Left lobe of liver (tissue), 2 donors: ENCODE measurements around the gene EXT2. TPM values are rescaled to one million over a fixed set of nuclear protein-coding genes. Genes with fewer than 3 reads are reported as not detected.

ENCODE experiments used
- ATAC-seq: fragments of 200-7000 bp; cut with Tn5 transposase; one replicate; pipeline ENCODE4 v1.9.1; 2020; ENCODE audit warnings: mild to moderate bottlenecking, moderate library complexity
- DNase-seq: peaks from one replicate; pipeline ENCODE4 v3.0.0-alpha.2; 2020; ENCODE audit warnings: low spot score
- total RNA-seq: library from RNA; stranded (reverse); gene quantifications from one replicate; pipeline ENCODE4 v1.2.1, GENCODE V29; 2021
- donor health status: DM: no; HTN: no; CAD: no; lungs with moderate emphysema.
- donor health status: DM: no; HTN: yes; CAD: no.

EXT2 gene
- total RNA-seq, 1 donor from 2014 or later, result 22.9 TPM

DNA sequence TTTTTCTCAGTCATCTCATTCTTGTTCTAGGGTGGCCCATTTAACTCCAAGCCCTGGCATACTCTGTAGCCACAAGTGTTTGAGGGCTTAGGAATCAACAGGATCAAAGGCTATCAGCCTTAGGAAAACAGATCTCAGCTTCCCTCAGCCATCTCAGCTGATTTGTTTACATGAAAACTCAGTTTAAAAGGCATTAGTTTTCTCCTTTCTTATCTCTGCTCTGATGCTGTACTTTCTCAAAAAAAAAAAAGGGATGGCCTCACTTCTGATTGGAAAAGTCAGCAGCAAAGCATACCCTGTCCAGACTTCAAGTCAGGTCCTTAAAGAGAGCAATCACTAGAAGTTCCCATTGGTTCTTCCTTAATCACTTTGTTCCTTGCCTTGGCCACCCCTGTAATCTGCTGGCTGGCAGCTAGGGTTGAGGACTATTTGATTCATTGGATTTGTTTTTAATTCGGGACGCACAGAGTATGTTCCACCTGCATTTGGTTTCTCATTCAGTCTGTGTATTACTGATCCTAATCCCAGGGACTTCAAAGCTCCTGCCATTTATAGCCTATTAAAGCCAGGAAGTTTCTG is 102.8 kb downstream of the EXT2 start:
- DNase-seq (no peak), ATAC-seq (no peak)

GRCh38 chr11:44199298-44199697 is 103.8 kb downstream of the EXT2 start:
- no peak for ATAC-seq
- DNase-seq, result no peak

DNA sequence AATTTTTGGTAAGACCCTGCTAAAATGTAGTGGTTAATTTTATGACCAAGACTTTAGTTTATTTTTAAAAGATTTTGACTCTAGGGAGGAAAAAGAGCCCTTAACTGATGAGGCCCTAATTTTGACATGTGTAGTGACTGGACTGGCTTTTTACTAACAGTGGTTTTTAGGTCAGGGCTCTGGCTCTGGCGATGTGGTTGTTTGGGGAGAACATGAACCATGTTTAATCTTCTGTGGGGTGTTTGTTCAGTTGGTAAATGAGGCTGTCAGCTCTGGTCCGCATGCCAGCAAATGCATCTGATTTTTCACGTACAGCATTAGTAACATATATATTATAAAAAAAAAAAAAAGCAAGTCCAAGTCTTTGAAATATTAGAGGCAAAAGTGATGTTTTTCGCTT is 104.3 kb downstream of the EXT2 start:
- DNase-seq (no peak), ATAC-seq (no peak)

DNA sequence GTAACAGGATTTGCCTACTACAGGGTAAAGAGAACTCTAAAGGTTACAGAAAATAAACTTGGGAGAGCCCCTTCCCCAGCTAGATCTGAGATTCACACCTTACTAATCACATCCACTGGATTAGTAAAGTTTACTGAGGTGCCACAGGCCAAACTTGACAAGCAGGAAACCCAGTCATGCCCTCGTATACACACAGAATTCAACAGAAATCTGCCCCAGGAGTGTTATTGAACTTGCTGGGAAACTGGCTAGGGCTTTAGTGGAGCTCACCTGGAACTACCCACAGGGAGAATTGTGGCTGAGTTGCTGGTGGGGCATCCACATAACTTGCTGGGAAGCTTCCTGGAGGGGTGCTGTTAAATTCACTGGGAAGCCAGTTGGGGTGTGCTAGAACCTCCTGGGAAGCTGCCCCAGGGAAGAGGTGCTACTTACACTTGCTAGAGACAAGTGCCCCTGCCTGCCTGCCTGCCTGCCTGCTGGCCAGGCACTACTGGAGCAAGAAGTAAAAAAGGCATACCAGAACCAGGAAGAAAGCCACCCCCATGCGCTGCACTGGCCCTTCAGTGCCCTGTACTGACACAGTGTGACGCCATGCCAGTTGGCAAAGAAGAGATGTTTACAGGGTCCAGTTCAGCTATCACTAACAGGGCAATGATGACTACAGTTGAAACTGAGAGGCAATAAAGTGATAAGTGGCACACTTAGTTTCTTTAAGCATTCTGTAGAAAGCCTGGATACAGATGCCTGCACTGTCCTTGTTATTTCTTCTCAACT is 108.0 kb downstream of the EXT2 start:
- ATAC-seq (peak; percentile 96), DNase-seq (peak; percentile 57)

DNA sequence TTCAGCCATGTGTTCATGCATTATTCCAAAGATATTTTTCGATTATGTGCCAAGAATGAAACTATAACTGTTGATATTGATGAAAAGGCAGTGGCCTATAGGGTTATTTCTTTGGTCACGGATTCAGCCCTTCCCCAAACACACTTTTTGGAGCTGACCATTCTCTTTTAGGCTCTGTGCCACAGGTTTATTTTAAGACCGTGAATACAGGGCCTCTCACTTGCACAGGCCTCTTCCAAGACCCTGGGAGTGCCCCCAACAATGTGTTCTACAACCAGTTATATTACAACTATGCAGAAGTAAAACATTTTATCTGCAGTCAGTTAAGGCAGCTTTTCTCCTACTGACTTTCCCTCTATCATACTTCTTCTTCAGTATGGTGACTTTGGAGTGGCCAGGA is 109.9 kb downstream of the EXT2 start:
- DNase-seq (no peak), ATAC-seq (no peak)

- no peak for ATAC-seq
- no peak for DNase-seq
These were observed 110.4 kb downstream of the EXT2 start for GRCh38 chr11:44205836-44206235.

GRCh38 chr11:44207292-44207691 is 111.8 kb downstream of the EXT2 start:
- no peak for ATAC-seq
- DNase-seq, result no peak

DNA sequence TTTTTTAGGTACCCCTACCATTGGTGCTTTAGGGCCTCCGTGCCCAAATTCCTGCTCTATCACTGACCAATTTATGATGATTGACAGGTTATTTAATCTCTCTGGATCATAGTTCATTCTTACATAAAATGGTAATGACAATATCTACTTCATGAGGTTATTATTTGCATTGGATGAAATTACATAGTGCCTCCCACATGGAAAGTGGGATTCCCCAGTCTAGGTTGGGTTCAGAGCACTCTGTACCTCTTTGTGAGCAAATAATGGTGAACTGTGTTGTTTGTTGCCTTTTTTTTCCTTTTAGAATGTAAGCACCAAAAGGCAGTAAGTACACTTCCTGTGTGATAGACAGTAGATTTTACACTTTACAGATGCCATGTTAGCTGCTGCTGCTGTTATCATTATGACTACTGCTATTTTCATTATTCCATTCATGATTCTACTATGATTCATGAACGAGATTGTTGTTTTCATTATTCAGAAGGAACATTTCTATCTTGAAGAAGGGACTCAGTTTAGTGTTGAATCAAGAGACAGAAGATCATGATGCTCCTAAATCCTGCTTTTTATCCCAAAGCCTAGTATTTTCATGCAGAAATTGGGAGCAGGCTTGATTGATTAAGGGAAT is 113.6 kb downstream of the EXT2 start:
- ATAC-seq (no peak), DNase-seq (no peak)

DNA sequence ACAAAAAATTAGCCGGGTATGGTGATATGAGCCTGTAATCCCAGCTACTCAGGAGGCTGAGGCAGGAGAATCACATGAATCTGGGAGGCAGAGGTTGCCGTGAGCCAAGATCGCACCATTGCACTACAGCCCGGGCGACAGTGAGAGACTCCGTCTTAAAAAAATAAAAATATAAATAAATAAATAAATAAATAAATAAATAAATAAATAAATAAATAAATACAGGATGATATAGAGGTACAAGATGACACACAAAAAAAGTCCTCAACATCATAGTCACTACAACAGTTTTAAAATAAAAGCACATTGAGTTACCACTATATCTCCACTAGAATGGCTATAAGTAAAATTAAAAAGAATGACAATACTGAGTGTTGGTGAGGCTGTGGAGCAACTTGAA is 116.7 kb downstream of the EXT2 start:
- DNase-seq, result no peak
- no peak for ATAC-seq

DNA sequence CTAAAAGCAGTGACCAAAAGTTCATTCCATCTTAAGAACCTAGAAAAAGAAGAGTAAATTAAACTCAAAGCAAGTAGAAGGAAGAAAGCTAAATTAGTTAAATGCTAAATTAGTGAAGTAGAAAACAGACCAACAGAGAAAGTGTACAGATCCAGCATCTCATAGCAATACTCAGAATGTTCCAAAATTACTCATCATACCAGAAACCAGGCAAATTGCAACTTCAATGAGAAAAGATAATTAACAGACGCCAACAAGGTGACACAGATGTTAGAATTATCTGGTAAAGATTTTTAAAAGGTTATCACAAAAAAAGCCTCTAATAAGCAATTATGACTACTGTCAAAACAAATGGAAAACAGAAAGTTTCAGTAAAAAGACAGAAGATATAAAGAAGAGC is 117.7 kb downstream of the EXT2 start:
- ATAC-seq (no peak), DNase-seq (no peak)

- ATAC-seq, result no peak
- no peak for DNase-seq
These were observed 122.0 kb downstream of the EXT2 start for GRCh38 chr11:44217432-44217831.

- ATAC-seq, result no peak
- DNase-seq, result no peak
These were observed 124.6 kb downstream of the EXT2 start for GRCh38 chr11:44219830-44220796.

- no peak for DNase-seq
- ATAC-seq, result no peak
These were observed 126.0 kb downstream of the EXT2 start for GRCh38 chr11:44221456-44221855.

GRCh38 chr11:44221992-44222391 is 126.5 kb downstream of the EXT2 start:
- DNase-seq (no peak), ATAC-seq (no peak)

DNA sequence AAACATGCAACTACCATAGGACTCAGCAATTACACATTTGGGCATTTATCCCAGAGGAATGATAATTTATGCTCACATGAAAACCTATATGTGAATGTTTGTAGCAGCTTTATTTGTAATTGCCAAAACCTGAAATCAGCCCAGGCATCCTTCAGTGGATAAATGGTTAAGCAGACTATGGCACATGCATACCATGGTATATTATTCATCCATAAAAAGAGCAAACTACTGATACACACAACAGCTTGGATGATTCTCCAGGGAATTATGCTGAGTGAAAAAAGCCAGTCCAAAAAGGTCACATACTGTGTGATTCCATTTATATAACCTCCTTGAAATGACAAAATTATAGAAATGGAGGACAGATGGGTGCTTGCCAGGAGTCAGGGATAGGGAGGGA is 127.8 kb downstream of the EXT2 start:
- DNase-seq, result no peak
- no peak for ATAC-seq

GRCh38 chr11:44224867-44225501 is 129.5 kb downstream of the EXT2 start:
- ATAC-seq, result no peak
- DNase-seq, result no peak

- no peak for DNase-seq
- ATAC-seq, result no peak
These were observed 131.0 kb downstream of the EXT2 start for GRCh38 chr11:44226490-44226889.

GRCh38 chr11:44226945-44227344 is 131.5 kb downstream of the EXT2 start:
- DNase-seq (no peak), ATAC-seq (no peak)

DNA sequence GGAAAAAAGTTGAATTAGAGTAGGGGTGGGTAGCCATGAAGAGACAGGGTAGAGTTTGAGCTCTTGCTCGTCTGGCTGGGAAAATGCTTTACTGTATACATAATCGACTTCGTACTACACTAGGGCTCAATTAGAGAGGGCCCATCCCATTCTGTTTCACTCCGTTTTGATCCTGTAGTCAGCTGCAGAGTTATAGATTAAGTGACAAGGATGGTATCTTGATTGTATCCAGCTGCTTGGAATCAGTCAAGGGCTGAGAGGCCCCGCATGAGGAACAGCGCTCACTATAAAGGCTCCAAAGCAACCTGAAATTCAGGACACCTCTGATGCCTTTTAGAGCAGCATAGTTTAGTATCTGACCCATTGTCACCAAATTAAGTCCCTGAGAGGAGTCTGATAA is 132.9 kb downstream of the EXT2 start:
- DNase-seq, result no peak
- ATAC-seq, result no peak

DNA sequence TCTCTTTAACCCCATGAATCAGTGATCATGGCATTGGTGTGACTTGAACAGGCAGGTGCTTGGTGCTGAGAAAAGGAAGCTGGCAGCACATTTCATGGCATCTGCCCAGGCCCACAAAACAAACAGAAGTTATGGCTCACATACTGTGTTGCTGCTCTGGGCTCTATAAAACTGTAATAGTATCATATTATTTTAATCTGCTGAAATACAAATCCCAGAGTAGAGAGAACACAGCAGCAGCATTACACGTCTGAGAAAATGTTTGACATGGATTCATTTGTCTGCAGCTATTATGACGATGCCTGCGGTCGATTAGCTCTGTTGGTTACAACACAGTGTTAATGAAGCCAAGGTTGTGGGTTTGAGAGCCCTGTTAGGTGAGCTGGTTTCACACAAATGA is 133.6 kb downstream of the EXT2 start:
- no peak for ATAC-seq
- no peak for DNase-seq

GRCh38 chr11:44229624-44230023 is 134.1 kb downstream of the EXT2 start:
- ATAC-seq, result no peak
- no peak for DNase-seq
